Breast epithelium (tissue), 3 donors: ENCODE measurements around the gene CTDSP1.

ENCODE experiments used
- CTCF ChIP-seq, 3 donors: fragments of 450-650 bp; IDR thresholded peaks; one replicate each; pipeline ENCODE4 v1.5.1; 2016 to 2017; ENCODE audit warnings: antibody characterized with exemption in 3 of 3, mild to moderate bottlenecking in 3 of 3, moderate library complexity in 3 of 3
- POLR2A ChIP-seq: fragments of 450-650 bp; IDR thresholded peaks from one replicate; pipeline ENCODE4 v1.6.1; 2016; ENCODE audit warnings: antibody characterized with exemption, mild to moderate bottlenecking, moderate library complexity

- TF ChIP-seq POLR2A (no peak), CTCF (IDR thresholded peaks at IDR 0.05) (no peak)
Observed at GRCh38 chr2:218383892-218384519, 15.7 kb upstream of the CTDSP1 start.
